CD4-positive, alpha-beta T cell treated with Interferon alpha-2 for 1 hour (primary cell): ENCODE results near the gene HSD3B1.
"Not testable (repeated sequence)": the region's sequence is repeated elsewhere in the genome, so short reads cannot be mapped to it uniquely, and the experiment has no call there.

Experiments used
- DNase-seq, 2 donors: peaks; one replicate each; pipeline ENCODE4 v3.0.0-alpha.2; 2020 to 2022

Gene HSD3B1

GRCh38 chr1:119492763-119493162, 14.2 kb upstream of the HSD3B1 start:
- no peak for DNase-seq

GRCh38 chr1:119504831-119505230, 2.2 kb upstream of the HSD3B1 start:
- DNase-seq = no peak

- no peak for DNase-seq
Observed at GRCh38 chr1:119510046-119510445, 3.0 kb downstream of the HSD3B1 start.

GRCh38 chr1:119515221-119515620, 8.2 kb downstream of the HSD3B1 start:
- DNase-seq = no peak

GRCh38 chr1:119516247-119516646, 9.2 kb downstream of the HSD3B1 start:
- no peak for DNase-seq

GRCh38 chr1:119516680-119517079, 9.7 kb downstream of the HSD3B1 start:
- no peak for DNase-seq

GRCh38 chr1:119517667-119518066, 10.7 kb downstream of the HSD3B1 start:
- not testable (repeated sequence) for DNase-seq

- no peak for DNase-seq
Observed at GRCh38 chr1:119531606-119532323, 24.8 kb downstream of the HSD3B1 start.

GRCh38 chr1:119532324-119532910, 25.4 kb downstream of the HSD3B1 start:
- no peak for DNase-seq

- no peak for DNase-seq
Observed at GRCh38 chr1:119535381-119535780, 28.4 kb downstream of the HSD3B1 start.

GRCh38 chr1:119537966-119538365, 31.0 kb downstream of the HSD3B1 start:
- DNase-seq = no peak

- DNase-seq = no peak
Observed at GRCh38 chr1:119539636-119540035, 32.6 kb downstream of the HSD3B1 start.

GRCh38 chr1:119541389-119541788, 34.4 kb downstream of the HSD3B1 start:
- no peak for DNase-seq

- no peak for DNase-seq
Observed at GRCh38 chr1:119542492-119542946, 35.5 kb downstream of the HSD3B1 start.

GRCh38 chr1:119544165-119544762, 37.3 kb downstream of the HSD3B1 start:
- no peak for DNase-seq

- DNase-seq = no peak
Observed at GRCh38 chr1:119546641-119547040, 39.6 kb downstream of the HSD3B1 start.

- no peak for DNase-seq
Observed at GRCh38 chr1:119547306-119547705, 40.3 kb downstream of the HSD3B1 start.

GRCh38 chr1:119547805-119548204, 40.8 kb downstream of the HSD3B1 start:
- no peak for DNase-seq

- peak; percentile 11 to 48 for DNase-seq
Observed at GRCh38 chr1:119549719-119550132, 42.7 kb downstream of the HSD3B1 start.

- DNase-seq = no peak
Observed at GRCh38 chr1:119550381-119550780, 43.4 kb downstream of the HSD3B1 start.

- DNase-seq = no peak
Observed at GRCh38 chr1:119551218-119551617, 44.2 kb downstream of the HSD3B1 start.

- not testable (repeated sequence) for DNase-seq
Observed at GRCh38 chr1:119552656-119553055, 45.6 kb downstream of the HSD3B1 start.

GRCh38 chr1:119553302-119554071, 46.5 kb downstream of the HSD3B1 start:
- not testable (repeated sequence) for DNase-seq
